Measurements from ENCODE around the gene SSTR5.

DNA sequence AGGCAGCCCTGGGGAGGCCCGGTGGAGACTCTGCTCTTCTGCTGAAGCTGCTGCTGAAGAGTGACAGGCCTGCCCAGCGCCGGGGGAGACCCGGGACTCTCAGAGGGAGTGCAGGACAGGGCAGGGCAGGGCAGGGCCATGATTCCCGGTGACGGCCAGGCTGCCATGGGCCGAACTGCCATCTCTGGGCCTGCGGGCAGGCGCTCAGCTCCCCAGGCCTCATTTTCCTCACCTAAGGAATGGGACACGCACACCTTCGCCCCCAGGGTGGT lies 22.6 kb upstream of the SSTR5 start:
- no peak for TF ChIP-seq POLR2A (IDR thresholded peaks at IDR 0.05)
- TF ChIP-seq, protein P1, sequence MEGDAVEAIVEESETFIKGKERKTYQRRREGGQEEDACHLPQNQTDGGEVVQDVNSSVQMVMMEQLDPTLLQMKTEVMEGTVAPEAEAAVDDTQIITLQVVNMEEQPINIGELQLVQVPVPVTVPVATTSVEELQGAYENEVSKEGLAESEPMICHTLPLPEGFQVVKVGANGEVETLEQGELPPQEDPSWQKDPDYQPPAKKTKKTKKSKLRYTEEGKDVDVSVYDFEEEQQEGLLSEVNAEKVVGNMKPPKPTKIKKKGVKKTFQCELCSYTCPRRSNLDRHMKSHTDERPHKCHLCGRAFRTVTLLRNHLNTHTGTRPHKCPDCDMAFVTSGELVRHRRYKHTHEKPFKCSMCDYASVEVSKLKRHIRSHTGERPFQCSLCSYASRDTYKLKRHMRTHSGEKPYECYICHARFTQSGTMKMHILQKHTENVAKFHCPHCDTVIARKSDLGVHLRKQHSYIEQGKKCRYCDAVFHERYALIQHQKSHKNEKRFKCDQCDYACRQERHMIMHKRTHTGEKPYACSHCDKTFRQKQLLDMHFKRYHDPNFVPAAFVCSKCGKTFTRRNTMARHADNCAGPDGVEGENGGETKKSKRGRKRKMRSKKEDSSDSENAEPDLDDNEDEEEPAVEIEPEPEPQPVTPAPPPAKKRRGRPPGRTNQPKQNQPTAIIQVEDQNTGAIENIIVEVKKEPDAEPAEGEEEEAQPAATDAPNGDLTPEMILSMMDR (IDR thresholded peaks at IDR 0.05): no peak

Measured in heart left ventricle (tissue), 13 donors.